ENCODE results near the gene SSH3. TPM values are rescaled to one million over a fixed set of nuclear protein-coding genes. Genes with fewer than 3 reads are reported as not detected.

SSH3 gene
- total RNA-seq, 1 donor from 2014 or later = 20.1 TPM

DNA sequence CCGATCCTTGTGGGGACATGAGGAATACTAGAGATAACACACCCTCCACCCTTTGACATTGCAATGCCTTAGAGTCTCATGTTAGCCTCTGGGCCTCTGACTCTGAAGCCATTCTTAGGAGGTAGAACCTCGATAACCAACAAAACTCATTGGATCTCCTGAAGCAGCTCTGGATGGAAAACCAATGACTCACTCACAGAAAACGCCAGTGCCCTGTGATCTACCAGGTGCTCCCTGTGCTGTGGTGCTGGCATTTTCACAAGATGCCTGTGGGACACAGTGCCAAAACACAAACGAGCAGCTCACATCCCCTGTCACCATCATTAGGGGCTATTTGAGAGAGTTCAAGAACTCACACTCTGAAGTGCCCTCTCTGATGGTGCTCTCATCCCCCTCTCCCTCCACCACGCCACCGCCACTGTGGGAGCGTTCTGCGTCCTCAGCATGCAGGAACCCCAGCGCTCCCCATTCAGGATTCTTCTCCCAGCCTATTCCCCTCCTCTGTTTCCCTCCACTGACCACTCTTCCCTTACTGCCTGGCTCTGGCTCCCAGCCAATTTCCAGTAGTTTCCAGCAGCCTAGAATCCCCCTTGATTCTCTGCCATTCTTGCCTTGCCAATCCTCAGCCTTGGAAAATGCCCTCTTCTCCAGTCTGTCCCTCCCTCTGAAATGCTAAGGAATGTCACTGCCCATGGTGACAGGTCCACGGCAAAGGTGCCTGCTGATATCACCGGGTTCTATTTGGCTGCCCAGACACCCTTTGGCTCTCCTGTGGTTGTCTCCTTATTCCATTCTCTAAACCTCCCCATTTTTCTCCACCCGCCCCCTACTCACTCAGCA lies 54.7 kb downstream of the SSH3 start:
- H3K9me3 ChIP-seq (ENCODE audit: insufficient read depth, low read depth, low read length) = no peaks in the 10 kb centered on the region
- peak overlapping the region; percentile 98 for H3K27ac Mint-ChIP-seq (ENCODE audit: unreplicated experiment)
- peak overlapping the region; percentile 3 for H3K4me3 ChIP-seq (ENCODE audit: insufficient read depth, low read depth, low read length)
- FAIRE-seq (no peak), DNase-seq (ENCODE audit: low read depth) (peak; percentile 77)
- H3K36me3 Mint-ChIP-seq (ENCODE audit: low read depth, unreplicated experiment) = peaks cover 15% of the 10 kb centered on the region
- H3K4me3 Mint-ChIP-seq (ENCODE audit: unreplicated experiment) = no peak overlapping the region
- no peaks in the 10 kb centered on the region for H3K27me3 ChIP-seq (ENCODE audit: insufficient read depth, low read length)
- TF ChIP-seq, protein P1, sequence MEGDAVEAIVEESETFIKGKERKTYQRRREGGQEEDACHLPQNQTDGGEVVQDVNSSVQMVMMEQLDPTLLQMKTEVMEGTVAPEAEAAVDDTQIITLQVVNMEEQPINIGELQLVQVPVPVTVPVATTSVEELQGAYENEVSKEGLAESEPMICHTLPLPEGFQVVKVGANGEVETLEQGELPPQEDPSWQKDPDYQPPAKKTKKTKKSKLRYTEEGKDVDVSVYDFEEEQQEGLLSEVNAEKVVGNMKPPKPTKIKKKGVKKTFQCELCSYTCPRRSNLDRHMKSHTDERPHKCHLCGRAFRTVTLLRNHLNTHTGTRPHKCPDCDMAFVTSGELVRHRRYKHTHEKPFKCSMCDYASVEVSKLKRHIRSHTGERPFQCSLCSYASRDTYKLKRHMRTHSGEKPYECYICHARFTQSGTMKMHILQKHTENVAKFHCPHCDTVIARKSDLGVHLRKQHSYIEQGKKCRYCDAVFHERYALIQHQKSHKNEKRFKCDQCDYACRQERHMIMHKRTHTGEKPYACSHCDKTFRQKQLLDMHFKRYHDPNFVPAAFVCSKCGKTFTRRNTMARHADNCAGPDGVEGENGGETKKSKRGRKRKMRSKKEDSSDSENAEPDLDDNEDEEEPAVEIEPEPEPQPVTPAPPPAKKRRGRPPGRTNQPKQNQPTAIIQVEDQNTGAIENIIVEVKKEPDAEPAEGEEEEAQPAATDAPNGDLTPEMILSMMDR (IDR thresholded peaks at IDR 0.05; ENCODE audit: insufficient read depth, low read depth, low read length) = no peak
- TF ChIP-seq EZH2 (IDR thresholded peaks at IDR 0.05; ENCODE audit: insufficient read depth, low read length) = no peak
- peak overlapping the region; percentile 58 for H3K27ac ChIP-seq (ENCODE audit: low read depth, low read length)
- H3K79me2 ChIP-seq (ENCODE audit: insufficient read depth, low read length) = peaks cover 8% of the 10 kb centered on the region
- H3K4me1 Mint-ChIP-seq (ENCODE audit: low read depth, unreplicated experiment) = peaks cover 42% of the 10 kb centered on the region
- H4K20me1 ChIP-seq (ENCODE audit: insufficient read depth, low read length) = peaks cover 18% of the 10 kb centered on the region
- H3K4me2 ChIP-seq (ENCODE audit: low read length) = peak overlapping the region; percentile 67
- no peaks in the 10 kb centered on the region for H3K9me3 Mint-ChIP-seq (ENCODE audit: unreplicated experiment)
- no peaks in the 10 kb centered on the region for H3K27me3 Mint-ChIP-seq (ENCODE audit: low read depth, unreplicated experiment)
- peak overlapping the region; percentile 65 for H3K9ac ChIP-seq (ENCODE audit: low read length)
- no peak overlapping the region for H2AFZ ChIP-seq (ENCODE audit: low read depth, low read length)
- no peaks in the 10 kb centered on the region for H3K36me3 ChIP-seq (ENCODE audit: insufficient read depth, low read length)
- H3K4me1 ChIP-seq (ENCODE audit: insufficient read depth, low read length) = peaks cover 48% of the 10 kb centered on the region

Other genes with a start within 250 kb of the SSH3 start
- gene RHOD, start 246.7 kb upstream of the SSH3 start, total RNA-seq = 29.8 and 30.4 TPM in 2 replicates
- 65.2 and 70.4 TPM in 2 replicates for gene KDM2A, start 184.3 kb upstream of the SSH3 start, total RNA-seq
- gene GRK2, start 37.1 kb upstream of the SSH3 start, total RNA-seq = 27.2 and 34.0 TPM in 2 replicates
- gene ANKRD13D, start 14.2 kb upstream of the SSH3 start, total RNA-seq = 39.4 and 40.8 TPM in 2 replicates
- gene POLD4, start 50.0 kb downstream of the SSH3 start, total RNA-seq = 53.5 and 69.2 TPM in 2 replicates
- 17.4 and 17.6 TPM in 2 replicates for gene CLCF1, start 70.1 kb downstream of the SSH3 start, total RNA-seq
- 9.2 and 9.4 TPM in 2 replicates for gene RAD9A, start 88.5 kb downstream of the SSH3 start, total RNA-seq
- gene PPP1CA, start 98.3 kb downstream of the SSH3 start, total RNA-seq = 157 and 159 TPM in 2 replicates
- gene TBC1D10C, start 100.6 kb downstream of the SSH3 start, total RNA-seq = 0.16 TPM in 1 of 2 replicates, not detected in the other
- 0.10 and 0.23 TPM in 2 replicates for gene CARNS1, start 112.1 kb downstream of the SSH3 start, total RNA-seq
- gene RPS6KB2, start 125.0 kb downstream of the SSH3 start, total RNA-seq = 52.9 and 57.0 TPM in 2 replicates
- gene PTPRCAP, start 134.2 kb downstream of the SSH3 start, total RNA-seq = 1.7 and 2.3 TPM in 2 replicates
- gene CORO1B, start 139.9 kb downstream of the SSH3 start, total RNA-seq = 102 and 124 TPM in 2 replicates
- not detected in 2 replicates for gene GPR152, start 149.2 kb downstream of the SSH3 start, total RNA-seq
- gene CABP4, start 151.8 kb downstream of the SSH3 start, total RNA-seq = not detected in 2 replicates
- gene TMEM134, start 165.7 kb downstream of the SSH3 start, total RNA-seq = 38.0 and 48.1 TPM in 2 replicates
- gene AIP, start 179.5 kb downstream of the SSH3 start, total RNA-seq = 42.1 and 43.6 TPM in 2 replicates
- gene PITPNM1, start 201.8 kb downstream of the SSH3 start, total RNA-seq = 61.1 and 71.5 TPM in 2 replicates
- gene CDK2AP2, start 204.6 kb downstream of the SSH3 start, total RNA-seq = 36.1 and 45.0 TPM in 2 replicates
- not detected in 2 replicates for gene CABP2, start 219.9 kb downstream of the SSH3 start, total RNA-seq